GM19455 (cell line): ENCODE measurements around the gene JMJD4.

Source experiments
- ATAC-seq: cut with Tn5 transposase; IDR thresholded peaks from one replicate; pipeline ENCODE4 v1.9.1; 2021; ENCODE audit not compliant: unreplicated experiment

The JMJD4 gene, protein sequence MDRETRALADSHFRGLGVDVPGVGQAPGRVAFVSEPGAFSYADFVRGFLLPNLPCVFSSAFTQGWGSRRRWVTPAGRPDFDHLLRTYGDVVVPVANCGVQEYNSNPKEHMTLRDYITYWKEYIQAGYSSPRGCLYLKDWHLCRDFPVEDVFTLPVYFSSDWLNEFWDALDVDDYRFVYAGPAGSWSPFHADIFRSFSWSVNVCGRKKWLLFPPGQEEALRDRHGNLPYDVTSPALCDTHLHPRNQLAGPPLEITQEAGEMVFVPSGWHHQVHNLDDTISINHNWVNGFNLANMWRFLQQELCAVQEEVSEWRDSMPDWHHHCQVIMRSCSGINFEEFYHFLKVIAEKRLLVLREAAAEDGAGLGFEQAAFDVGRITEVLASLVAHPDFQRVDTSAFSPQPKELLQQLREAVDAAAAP

DNA sequence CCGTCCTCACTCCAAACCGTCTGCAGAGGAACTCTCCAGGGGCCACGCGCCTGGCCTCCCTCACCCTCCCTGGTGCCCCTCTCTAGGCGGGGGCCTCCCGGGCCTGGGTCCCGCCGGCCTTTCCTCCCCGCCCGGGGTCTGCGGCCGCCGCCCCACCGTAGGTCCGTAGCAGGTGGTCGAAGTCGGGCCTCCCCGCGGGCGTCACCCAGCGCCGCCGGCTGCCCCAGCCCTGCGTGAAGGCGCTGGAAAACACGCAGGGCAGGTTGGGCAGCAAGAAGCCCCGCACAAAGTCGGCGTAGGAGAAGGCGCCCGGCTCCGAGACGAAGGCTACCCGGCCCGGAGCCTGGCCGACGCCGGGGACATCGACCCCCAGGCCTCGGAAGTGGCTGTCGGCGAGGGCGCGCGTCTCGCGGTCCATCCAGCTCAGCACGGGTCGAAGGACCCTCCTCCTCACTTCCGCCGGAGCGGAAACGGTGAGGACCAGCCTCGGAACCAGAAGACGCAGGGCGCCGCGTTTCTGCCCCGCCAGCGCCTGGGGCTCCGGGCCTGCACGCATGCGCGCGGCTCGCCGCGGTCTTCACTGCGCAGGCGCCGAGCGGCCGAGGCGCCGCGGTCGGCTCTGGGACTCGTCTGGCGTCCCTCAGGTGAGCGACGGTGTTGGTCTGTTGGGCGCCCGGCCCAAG is at the start of gene JMJD4, which contains the start of gene SNAP47:
Gene JMJD4 (minus strand): TSS at position 447 of the 683 bp plus-strand sequence. CDS start 29 bp downstream, at position 418.
Gene SNAP47 (plus strand): TSS at position 580 of the 683 bp plus-strand sequence. CDS start 12,302 bp downstream, outside the sequence.
- ATAC-seq, result peak; percentile 93

DNA sequence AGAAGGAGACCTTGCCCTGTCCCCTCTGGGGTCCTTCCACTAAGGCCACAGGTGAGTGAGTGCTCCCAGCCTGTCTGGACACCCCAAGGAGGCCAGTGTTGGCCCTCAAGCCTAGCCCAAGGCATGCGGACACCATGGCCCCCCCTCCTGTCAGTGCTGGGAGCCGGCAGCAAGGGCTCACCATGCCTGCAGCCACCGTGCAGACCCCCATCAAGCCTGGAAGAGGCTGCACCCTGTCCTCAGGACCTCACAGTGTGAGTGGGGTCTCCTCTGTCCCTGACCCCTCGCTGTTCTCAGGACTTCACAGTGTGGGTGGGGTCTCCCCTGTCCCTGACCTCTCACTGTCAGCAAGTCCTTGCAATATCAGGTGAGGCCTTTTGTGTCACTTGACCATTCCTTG is 47.1 kb upstream of the JMJD4 start:
- ATAC-seq, result no peak

DNA sequence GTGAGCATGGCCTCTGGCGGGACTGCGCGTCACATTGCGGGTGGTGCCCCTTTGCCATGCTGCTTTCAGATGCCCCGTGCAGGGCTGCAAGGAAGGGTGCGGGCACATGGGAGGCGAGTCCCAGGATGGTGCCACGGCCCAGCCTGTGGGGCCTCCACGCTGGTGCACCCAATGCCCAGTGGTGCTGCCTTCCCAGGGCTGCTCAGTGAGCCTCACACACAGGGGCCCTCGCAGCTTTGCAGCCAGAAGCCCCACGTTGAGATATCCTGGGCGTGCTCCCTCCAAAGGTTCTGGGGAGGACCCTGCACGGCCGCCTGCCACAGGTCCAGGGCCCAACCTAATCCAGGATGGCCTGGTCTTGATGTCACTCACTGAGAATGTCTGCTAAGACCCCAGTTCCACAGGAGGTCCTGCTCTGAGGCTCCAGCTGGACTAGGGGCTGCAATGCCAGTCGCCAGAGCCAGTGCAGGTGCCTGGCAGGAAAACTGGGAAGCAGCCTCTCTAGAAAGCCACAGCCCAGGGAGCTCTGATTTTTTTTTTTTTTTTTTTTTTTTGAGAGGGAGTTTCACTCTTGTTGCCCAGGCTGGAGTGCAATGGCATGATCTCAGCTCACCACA is 46.3 kb upstream of the JMJD4 start:
- no peak for ATAC-seq

DNA sequence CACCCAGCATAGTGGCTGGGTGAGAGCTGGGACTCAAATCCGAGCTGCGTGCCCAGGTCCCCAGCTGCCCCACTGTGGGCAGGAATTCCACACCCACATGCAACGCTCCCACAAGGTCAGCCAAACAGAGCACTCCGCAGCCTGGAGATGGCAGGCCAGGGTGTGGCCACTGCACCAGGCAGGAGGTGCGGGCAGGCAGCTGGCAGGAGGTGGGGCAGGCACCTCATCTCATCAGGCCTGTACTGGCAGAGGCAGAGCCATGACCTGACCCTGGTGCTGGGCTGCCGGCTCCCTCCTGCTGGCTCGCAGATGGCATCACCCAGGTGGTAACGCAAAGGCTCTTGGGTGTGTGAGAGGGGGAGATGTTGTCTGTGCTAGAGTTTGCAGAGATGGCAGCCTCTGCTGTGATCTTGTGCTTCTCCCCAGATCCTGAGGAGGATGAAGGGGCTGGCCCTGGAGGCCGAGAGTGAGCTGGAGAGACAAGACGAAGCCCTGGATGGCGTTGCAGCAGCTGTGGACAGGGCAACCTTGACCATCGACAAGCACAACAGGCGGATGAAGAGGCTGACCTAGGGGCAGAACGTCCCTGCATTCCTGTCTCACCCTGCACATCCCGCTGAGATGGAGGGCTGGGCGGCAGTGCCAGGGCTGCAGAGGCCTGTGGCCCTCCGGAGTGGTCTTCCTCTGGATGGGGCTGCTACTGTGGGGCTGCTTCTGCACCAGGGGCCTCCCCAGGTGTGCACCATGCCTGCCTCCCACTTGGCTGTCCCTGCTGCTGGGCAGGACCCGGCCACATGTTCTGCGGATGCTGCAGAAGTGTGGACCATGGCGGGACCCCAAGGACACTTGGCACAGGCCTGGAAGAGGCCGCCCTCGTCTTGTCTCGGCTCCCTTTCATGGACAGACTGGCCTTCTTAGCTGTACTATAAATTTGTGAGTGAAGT is 45.3 kb upstream of the JMJD4 start:
- ATAC-seq, result no peak

DNA sequence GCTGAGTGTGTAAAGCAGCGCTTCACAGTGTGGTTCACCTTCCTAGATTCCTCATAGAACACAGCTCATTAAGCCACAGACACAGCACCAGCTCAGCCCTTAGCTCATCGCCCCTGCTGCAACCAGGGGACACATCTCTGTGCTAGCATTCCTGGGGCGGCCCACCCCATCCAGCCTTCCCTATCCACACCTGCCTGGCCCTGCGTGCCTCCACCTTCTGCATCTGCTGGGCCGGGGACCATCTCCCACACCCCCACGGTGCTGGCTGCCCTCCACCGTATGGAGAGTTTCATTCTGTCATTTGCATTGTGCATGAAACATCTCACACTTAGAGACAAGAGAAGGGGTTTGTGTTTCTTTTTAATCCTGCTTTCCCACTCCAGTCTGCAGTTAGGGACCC is 44.6 kb upstream of the JMJD4 start:
- no peak for ATAC-seq

DNA sequence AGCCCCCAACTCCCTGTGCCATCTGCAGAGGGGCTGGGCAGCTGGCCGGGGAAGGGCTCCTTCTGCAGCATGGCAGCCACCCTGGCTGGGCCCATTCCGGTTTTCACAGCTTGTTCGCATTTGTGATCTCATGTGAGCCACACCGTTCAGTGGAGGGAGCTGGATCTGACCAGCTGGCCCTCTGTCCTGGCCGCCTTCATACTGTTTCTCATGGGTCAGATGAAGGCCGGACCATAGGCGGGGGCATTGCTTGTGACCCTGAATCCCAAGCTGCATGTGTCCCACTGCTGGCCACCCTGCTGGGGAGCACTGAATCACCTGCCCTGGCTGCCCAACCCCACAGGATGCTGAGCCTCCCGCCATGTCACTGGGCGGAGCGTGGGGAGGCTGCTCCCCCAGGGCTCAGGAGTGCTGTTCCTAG is 43.9 kb upstream of the JMJD4 start:
- ATAC-seq, result no peak

DNA sequence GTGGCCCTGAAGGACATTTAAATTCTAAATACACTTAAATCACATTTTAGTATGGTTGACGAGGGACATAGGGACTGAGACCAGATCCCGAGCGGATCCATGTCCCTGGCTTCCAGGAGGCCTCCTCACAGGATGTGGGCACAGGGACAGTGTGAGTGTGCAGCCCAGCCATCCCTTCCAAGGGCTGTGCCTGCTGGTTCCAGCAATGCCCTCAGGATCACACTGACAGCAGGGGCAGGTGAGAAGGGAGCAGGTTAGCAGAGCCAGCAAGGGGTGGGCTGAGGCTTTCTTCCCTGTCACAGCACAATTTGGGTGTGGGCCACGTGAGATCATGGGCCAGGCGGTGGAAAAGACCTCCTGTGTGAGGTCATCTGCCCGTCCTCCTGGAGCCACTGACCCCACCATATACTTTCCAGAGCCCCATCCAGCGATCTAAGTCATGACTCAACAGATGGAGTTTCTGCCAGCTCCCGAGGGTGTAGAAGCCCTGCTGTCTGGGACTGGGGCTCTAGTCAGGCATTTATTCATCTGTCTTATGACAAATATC is 43.4 kb upstream of the JMJD4 start:
- no peak for ATAC-seq

DNA sequence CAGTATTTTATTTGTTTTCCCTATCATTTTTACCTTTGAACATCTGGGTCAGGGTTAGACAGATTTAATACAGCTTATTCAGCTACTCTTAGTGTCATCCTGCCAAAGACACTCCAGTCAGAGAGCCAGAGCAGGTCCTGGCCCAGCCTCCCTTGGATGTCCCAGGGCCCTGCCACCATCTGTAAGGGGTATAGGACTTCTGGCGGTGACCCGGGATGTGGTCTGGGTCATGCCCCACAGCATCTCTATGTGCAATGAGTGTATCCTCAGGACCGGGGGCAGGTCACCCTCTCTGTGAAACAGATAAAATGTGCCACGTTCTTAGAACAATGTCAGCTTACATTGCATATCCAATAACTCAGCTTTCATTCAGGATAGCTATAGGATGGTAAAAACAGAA is 42.5 kb upstream of the JMJD4 start:
- ATAC-seq, result no peak

DNA sequence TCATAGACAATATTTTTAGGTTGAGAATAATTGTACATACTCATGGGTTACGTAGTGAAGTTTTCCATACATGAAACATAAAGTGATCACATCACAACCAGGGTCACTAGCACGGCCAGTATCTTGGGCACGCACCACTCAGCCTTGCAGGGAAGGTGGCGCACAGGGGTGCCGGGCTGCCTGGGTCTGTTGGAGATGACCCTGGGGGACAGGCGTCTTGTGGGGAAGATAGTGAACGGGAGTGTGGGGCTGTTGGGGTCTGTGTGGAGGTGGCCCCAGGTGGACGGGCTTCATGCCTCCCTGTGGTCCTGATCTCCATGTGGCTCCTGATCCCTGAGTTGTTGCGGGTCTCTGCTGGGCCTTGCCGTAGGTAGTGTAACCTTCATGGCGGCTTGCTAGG is 42.1 kb upstream of the JMJD4 start:
- no peak for ATAC-seq

DNA sequence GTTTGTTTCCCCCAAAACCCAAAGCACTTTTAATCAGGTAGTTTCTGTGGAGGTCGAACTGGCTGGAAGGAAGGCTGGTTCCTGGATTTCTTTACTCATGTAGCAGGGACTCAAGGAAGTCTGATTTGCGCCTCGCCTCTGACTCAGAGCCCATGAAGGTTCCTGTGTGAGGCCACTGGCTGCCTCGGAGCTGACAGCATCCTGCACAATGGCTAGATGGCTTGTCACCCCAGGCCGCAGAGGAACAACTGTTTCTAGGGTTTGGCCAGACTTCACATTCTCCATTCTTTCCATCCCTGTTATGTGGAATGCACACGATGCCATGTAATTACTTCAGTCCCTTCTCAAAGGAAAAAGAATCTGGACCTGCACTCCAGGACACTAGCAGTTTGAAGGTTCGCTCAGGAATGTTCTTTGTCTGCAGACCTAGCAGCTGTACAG is 41.2 kb upstream of the JMJD4 start:
- ATAC-seq, result no peak

DNA sequence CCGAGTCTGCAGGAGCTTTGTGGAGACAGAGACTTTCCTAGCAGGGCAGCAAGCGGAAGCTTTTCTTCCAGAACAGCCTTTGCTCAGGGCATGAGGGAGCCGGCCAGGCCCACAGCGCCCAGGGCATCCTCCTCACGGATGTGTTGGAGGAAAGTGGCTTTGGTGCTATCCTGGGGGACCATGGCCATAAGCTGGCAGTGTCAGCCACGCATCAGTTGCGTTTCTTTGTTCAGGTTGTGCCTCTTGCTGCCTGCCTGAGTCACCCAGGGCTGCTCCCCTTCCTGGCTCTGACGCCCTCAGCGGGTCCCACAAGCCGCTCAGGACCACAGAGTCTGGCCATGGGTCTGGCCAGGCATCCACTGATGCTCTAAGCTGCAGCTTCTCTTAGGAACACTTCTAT is 40.7 kb upstream of the JMJD4 start:
- no peak for ATAC-seq

DNA sequence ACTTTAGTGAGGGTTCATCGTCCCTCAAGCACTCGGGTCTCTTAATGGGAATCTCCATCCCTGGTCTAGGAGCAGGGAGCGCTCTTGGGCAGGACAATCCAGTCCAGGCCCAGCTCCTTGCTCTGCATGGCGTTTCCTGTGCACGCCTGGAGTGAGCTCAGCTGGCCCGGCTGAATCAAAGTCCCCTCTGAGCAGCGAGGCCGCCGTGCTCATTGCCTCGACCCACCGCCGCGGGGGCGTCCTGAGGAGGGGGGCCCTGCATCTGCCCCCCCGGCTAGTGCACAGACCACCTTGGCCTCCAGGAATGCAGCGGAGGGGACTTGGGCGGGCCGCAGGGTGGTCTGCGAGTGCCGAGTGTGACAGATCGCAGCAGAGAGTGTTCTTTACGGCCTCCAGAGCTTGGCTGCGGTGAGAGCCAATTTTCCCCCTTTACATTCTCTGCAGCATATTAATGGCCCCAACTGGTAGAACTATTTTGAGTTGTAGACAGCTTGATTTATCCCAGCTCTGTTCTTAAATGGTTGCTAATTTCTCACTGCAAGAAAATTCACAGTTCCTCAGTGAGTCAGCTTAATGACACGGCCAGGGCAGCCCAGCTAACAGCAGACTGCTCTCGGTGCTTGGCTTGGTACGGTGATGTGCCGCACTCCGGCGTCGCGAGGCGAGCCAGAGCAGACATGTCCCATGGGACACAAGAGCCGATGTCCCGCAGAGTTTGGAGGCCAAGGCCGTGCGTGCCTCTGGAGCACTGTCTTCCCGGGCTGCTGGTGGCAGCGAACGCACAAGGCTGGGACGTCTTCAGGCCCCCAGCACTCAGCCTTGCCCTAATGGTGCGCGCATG is 39.9 kb upstream of the JMJD4 start:
- ATAC-seq, result no peak

DNA sequence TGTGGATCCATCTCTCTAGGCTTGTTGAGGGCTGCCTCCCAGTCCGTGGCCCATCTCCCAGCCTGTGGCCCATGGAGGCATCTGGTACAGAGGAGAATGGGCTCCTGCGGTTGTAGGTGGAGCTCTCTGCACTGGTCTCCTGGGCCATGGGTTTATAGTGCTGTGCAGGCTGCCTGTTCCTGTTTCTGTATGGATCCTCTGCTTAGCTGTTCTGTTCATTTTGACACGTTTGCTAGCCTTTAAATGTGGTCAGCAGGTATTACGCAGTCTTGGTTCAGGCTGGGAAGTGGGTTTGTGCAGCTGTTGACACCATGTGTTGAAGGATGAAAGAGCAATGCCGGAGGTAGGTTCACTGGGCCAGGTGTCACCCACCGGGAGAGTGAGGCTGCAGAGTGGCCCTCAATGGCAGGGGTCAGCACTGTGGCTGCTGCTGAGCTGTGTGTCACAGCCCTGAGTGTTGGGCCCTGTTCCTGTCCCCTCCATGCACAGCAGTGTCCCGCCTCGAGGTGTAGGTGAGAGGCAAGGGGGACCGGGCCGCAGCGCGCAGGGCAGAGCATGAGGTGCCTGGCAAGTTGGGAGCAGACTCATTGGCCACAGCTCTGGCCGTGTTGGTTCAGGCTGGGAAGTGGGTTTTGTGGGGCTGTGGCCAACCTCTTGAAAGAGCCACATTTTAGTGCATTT is 39.1 kb upstream of the JMJD4 start:
- ATAC-seq, result no peak

DNA sequence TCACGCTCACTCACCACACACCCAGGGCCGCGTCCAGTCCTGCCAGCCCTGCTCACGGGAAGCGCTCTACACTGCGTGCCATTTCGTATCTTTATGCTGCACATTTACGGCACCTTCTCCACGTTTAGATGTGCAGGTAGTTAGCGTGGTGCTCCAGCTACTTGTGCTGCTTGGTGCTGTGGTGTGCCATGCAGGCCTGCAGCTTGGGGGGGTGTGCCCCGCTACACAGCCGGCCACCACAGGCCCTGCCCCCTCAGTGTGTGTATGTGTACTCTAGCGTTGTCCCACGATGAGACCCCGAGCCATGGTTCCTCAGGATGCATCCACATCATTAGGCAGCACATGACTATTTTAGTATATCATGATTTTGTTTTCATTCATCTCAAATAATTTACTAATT is 38.5 kb upstream of the JMJD4 start:
- no peak for ATAC-seq

DNA sequence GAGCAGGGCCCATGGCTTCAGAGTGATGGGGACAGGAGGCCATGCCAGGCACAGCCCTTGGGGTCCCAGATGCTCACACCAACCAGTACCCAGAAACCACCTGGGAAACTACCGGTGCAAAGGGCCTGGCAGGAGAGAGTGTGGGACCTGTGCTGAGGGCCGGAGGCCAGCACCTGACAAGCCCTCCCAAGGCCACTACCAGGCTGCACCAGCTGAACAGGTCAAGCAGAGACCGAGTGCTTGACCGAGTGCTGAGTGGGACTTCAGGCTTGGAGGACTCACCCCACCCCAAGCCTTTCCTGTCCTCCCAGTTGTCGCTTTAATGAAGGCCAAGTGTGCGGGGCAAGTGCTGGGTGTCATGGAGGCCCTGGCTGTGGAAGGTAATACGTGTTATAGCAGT is 36.7 kb upstream of the JMJD4 start:
- ATAC-seq, result no peak

DNA sequence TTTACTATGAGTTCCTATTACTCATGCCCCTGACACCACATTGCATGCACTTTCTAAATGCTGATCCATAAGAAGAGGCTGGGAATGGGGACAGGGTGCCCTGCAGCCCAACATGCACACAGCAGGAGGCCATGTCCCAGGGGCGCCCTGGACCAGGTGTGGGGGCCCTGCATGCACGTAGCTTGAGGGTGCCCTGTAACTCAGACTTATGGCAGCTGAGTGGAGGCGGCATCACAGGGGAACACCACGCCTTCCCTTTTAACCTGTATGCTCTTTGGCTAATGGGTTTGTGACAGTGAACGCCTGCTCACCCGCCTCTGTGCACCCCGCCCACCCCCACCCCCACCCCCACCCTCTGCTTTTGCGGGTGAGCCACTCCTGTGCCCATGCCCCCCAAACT is 36.2 kb upstream of the JMJD4 start:
- ATAC-seq, result no peak

DNA sequence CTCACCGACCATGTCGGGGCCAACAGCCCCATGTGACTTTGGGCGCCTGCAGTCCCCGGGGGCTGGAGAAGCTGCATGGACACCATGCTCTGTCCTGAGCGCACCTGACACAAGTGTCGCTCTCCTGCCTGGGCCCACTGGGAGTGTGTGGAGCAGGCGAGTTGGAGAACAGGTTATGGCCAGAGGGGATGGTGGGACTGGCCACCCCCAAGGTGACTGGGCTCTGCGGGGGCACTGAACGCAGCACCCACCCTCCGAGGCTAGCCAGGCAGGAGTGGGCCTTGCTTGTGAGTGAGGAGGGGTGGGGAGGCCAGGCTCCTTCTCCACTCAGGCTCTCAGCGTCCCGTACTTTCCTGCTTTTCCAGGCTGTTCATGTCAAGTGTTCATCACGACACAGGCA is 35.7 kb upstream of the JMJD4 start:
- ATAC-seq, result no peak

DNA sequence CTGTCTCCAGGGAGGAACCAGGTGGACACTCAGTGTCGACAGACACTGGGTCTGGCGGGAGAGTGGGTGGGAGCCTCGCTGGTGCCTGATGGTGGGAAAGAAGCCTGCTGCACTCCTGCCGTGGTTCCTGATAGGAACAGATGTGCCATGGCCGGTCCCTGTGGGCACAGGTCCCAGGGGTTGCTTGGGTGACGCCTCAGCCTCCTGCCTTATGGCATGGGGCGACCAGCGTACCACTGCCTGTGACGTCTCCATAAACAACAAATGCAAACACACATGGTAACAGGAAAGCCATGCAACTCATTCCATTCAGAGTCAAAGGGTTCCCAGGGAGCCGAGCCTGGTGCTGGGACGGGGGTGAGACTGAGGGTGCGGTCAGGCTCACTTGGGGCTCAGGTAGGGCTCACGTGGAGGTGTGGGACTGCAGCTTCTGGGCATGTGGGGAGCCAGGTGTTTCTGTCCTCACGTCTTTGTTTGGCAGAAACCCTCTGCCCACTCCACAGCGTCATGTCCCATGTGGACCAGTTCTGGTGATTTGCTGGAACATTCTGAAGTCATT is 34.9 kb upstream of the JMJD4 start:
- no peak for ATAC-seq
